Measurements from ENCODE around the gene CALD1.

DNA sequence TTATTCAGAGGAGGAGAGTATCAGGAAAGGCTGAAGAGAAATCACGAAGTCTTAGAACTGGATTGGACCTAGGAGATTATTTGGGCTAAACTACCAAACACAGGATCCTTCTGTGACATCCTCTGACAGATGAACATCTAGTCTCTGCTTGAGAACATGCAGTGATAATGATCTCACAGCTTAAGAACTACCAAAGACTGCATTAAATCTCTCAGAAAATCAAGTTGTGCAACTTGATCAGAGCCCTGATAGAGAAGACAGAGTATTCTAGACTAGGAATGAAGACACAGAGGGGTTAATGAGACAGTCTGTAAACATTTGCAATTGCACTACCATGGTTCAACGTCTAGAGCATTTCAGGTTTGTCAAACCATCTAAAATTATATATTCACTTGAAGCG lies 169.7 kb downstream of the CALD1 start:
- TF ChIP-seq, protein P1, sequence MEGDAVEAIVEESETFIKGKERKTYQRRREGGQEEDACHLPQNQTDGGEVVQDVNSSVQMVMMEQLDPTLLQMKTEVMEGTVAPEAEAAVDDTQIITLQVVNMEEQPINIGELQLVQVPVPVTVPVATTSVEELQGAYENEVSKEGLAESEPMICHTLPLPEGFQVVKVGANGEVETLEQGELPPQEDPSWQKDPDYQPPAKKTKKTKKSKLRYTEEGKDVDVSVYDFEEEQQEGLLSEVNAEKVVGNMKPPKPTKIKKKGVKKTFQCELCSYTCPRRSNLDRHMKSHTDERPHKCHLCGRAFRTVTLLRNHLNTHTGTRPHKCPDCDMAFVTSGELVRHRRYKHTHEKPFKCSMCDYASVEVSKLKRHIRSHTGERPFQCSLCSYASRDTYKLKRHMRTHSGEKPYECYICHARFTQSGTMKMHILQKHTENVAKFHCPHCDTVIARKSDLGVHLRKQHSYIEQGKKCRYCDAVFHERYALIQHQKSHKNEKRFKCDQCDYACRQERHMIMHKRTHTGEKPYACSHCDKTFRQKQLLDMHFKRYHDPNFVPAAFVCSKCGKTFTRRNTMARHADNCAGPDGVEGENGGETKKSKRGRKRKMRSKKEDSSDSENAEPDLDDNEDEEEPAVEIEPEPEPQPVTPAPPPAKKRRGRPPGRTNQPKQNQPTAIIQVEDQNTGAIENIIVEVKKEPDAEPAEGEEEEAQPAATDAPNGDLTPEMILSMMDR (IDR thresholded peaks at IDR 0.05), result no peak
- no peak for TF ChIP-seq ZFX (IDR thresholded peaks at IDR 0.05; ENCODE audit: borderline replicate concordance)
